Measurements from ENCODE around the gene ATP5F1A. TPM values are rescaled to one million over a fixed set of nuclear protein-coding genes. Genes with fewer than 3 reads are reported as not detected.
A peak's percentile ranks its signal among the peaks of the same experiment; 100 is the strongest.
"Not testable (repeated sequence)": the region's sequence is repeated elsewhere in the genome, so short reads cannot be mapped to it uniquely, and the experiment has no call there.

Gene ATP5F1A
- total and polyA plus RNA-seq, 8 donors, result 89.3 to 223 (median 198) TPM

GRCh38 chr18:46051731-46052461 is 46.2 kb downstream of the ATP5F1A start:
- DNase-seq (peak in 2 of 6 donors; percentile 29 to 42), FAIRE-seq (no peak), ATAC-seq (peak; percentile 74 to 93 (median 90))
- Histone ChIP-seq H3K27ac (peak overlapping the region in 2 of 4 donors; percentile 5 to 66), H3K36me3 (no peaks in the 10 kb centered on the region), H3K4me3 (no peak overlapping the region), H3K9me3 (no peaks in the 10 kb centered on the region), H3K4me1 (peaks cover 3 to 12% (median 8%) of the 10 kb centered on the region in 3 donors), H3K27me3 (no peaks in the 10 kb centered on the region)
- TF ChIP-seq CTCF (IDR thresholded peaks at IDR 0.05), result no peak
- intact Hi-C loops (cut with DNase I), result no loop called here
- WGBS, 2 donors, result 58 to 60% methylated on average over 6 of the region's 6 CpGs

- Histone ChIP-seq H3K4me1 (peaks cover 3 to 12% (median 8%) of the 10 kb centered on the region in 3 donors), H3K4me3 (no peak overlapping the region), H3K36me3 (no peaks in the 10 kb centered on the region), H3K27me3 (no peaks in the 10 kb centered on the region), H3K27ac (no peak overlapping the region), H3K9me3 (no peaks in the 10 kb centered on the region)
- ATAC-seq (no peak), FAIRE-seq (no peak), DNase-seq (no peak)
- WGBS, 2 donors, result 95% methylated on average over 5 of the region's 5 CpGs
- intact Hi-C loops (cut with DNase I), result no loop called here
- TF ChIP-seq CTCF (IDR thresholded peaks at IDR 0.05), result no peak
Observed at GRCh38 chr18:46050268-46050667, 47.8 kb downstream of the ATP5F1A start.

- WGBS, 2 donors, result 90 to 93% methylated on average over 1 of the region's 1 CpG
- Histone ChIP-seq H3K4me1 (peaks cover 3 to 12% (median 8%) of the 10 kb centered on the region in 3 donors), H3K9me3 (no peaks in the 10 kb centered on the region), H3K27me3 (no peaks in the 10 kb centered on the region), H3K36me3 (no peaks in the 10 kb centered on the region), H3K4me3 (no peak overlapping the region), H3K27ac (no peak overlapping the region)
- FAIRE-seq, result no peak
- DNase-seq, result no peak
- intact Hi-C loops (cut with DNase I), result no loop called here
- TF ChIP-seq CTCF (IDR thresholded peaks at IDR 0.05), result no peak
- no peak for ATAC-seq
Observed at GRCh38 chr18:46048641-46049040, 49.5 kb downstream of the ATP5F1A start.

- H3K9me3 ChIP-seq; DNase-seq; intact Hi-C loops (cut with DNase I); H3K27me3 ChIP-seq; ATAC-seq; H3K36me3 ChIP-seq; FAIRE-seq; H3K27ac ChIP-seq; H3K4me1 ChIP-seq; H3K4me3 ChIP-seq: not testable (repeated sequence)
- 92 to 95% methylated on average over 13 of the region's 13 CpGs for WGBS, 2 donors
Observed at GRCh38 chr18:46047369-46047768, 50.7 kb downstream of the ATP5F1A start.

- Histone ChIP-seq H3K36me3 (no peaks in the 10 kb centered on the region), H3K9me3 (no peaks in the 10 kb centered on the region), H3K27ac (no peak overlapping the region), H3K4me3 (no peak overlapping the region), H3K27me3 (no peaks in the 10 kb centered on the region), H3K4me1 (peaks cover 0 to 1% (median 0%) of the 10 kb centered on the region in 3 donors)
- intact Hi-C loops (cut with DNase I), result no loop called here
- no peak for TF ChIP-seq CTCF (IDR thresholded peaks at IDR 0.05)
- DNase-seq (no peak), FAIRE-seq (no peak), ATAC-seq (no peak)
- 93 to 97% methylated on average over 2 of the region's 2 CpGs for WGBS, 2 donors
Observed at GRCh38 chr18:46046688-46047087, 51.4 kb downstream of the ATP5F1A start.

Data from pancreas (tissue), 10 donors.